GM12864 (cell line): ENCODE results near the gene TTC4.

Experiments
- DNase-seq: peaks from one replicate; pipeline ENCODE4 v3.0.0-alpha.2; 2011; ENCODE audit warnings: low read depth
- H3K4me3 ChIP-seq: 2 replicates; pipeline ENCODE4 v1.5.1; 2011; ENCODE audit warnings: mild to moderate bottlenecking, low read depth, low read length, control low read depth
- TF ChIP-seq, protein P1 (sequence below): IDR thresholded peaks from 2 replicates; pipeline ENCODE4 v1.5.1; 2011; ENCODE audit warnings: low read depth, mild to moderate bottlenecking, moderate library complexity, low read length, control low read depth, inconsistent platforms; ENCODE audit errors: missing control alignments

Gene TTC4

DNA sequence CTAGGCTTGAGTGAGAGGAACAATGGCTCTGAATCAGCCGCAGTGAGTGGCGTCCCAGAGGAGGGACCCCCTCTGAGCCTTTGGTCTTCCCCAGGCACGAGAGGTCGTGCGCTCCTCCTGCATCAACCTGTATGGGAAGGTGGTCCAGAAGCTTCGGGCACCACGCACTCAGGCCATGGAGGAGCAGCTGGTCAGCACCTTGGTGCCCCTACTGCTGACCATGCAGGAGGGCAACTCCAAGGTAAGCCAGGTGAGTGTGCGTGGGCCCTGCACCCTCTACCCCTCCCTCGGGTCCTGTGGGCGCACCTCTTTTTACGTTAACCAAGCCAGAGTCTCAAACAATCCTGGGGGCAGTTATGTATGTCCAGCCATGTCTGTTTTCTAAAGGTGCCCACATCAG is 13.7 kb upstream of the TTC4 start:
- TF ChIP-seq, protein P1, sequence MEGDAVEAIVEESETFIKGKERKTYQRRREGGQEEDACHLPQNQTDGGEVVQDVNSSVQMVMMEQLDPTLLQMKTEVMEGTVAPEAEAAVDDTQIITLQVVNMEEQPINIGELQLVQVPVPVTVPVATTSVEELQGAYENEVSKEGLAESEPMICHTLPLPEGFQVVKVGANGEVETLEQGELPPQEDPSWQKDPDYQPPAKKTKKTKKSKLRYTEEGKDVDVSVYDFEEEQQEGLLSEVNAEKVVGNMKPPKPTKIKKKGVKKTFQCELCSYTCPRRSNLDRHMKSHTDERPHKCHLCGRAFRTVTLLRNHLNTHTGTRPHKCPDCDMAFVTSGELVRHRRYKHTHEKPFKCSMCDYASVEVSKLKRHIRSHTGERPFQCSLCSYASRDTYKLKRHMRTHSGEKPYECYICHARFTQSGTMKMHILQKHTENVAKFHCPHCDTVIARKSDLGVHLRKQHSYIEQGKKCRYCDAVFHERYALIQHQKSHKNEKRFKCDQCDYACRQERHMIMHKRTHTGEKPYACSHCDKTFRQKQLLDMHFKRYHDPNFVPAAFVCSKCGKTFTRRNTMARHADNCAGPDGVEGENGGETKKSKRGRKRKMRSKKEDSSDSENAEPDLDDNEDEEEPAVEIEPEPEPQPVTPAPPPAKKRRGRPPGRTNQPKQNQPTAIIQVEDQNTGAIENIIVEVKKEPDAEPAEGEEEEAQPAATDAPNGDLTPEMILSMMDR, result no peak
- no peak for DNase-seq
- H3K4me3 ChIP-seq, result no peak overlapping the region

DNA sequence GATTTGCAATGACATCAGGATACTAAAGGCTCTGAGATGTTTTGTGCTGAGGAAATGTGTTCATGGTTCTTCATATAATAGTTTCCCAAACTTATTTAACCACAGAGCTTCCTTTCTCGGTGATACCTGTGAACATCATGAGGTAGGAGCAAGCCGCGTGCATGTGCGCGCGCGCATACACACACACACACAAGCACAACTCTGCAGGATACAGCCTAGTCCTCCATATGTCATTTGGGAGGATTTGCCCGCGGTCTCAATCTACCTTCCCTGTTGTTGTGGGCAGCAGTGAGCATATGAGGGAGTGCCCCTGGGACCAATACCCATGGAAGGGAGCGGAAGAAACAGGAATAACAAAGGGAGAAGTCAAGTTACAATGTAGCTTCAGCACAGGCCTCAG is 12.2 kb upstream of the TTC4 start:
- H3K4me3 ChIP-seq, result no peak overlapping the region

DNA sequence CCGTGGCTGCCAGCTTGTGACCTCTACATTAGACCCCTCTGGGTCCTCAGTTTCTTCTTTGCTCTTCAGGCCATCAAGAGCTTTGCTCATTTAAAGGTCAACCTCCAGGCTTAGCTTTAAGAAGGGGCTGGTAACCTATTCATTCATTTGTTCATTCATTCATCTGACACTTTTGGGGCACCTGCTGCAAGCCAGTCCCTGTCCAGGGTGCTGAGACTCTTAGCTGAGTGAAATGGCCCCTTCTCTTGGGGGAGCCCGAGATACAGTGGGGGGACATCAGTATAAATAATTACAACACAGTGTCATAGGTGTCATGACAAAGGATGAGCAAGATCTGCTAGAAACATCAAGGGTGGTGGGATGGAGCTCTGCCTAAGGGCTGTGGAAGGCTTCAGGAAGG is 10.5 kb upstream of the TTC4 start:
- no peak overlapping the region for H3K4me3 ChIP-seq
- DNase-seq, result no peak
- TF ChIP-seq, protein P1, result no peak

More for the DNA sequence above, 12.2 kb upstream of the TTC4 start:
- TF ChIP-seq, protein P1, result no peak
- no peak for DNase-seq

DNA sequence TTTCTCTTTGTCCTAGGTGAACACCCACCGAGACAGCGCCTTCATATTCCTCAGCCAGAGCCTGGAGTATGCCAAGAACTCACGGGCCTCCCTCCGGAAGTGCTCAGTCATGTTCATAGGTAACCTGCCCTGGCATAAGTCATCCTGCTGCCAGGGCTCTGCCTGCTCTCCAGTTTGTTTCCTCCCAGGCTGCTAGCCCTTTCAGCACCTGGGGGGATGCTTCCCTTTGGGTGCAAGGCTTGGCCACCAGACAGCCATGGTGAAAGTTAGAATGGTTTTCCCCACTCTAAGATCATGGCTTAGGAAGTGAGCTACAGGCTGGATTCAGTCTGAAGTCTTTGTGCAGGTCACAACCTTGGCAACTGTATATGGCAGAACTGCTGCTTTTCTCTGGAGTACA is 9.2 kb upstream of the TTC4 start:
- TF ChIP-seq, protein P1, result no peak
- no peak overlapping the region for H3K4me3 ChIP-seq
- DNase-seq, result no peak

DNA sequence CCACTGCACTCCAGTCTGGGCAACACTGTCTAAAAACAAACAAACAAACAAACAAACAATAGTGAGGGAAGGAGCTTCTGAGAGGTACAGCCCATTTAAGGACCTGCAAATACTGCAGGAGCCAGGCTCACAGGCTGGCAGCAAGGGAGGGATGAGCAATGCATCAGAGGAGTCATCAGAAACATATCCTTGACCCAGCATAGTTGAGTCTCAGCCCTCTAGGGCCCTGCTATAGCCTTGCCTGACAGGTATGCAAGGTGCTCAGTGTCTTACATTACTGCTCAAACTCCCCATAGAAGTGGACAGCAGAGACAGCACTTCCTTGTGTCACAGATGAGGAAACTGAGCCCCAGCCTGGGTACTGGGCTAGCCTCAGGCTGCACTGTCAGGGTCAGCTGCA is 7.3 kb upstream of the TTC4 start:
- DNase-seq, result no peak
- no peak overlapping the region for H3K4me3 ChIP-seq
- TF ChIP-seq, protein P1, result no peak

DNA sequence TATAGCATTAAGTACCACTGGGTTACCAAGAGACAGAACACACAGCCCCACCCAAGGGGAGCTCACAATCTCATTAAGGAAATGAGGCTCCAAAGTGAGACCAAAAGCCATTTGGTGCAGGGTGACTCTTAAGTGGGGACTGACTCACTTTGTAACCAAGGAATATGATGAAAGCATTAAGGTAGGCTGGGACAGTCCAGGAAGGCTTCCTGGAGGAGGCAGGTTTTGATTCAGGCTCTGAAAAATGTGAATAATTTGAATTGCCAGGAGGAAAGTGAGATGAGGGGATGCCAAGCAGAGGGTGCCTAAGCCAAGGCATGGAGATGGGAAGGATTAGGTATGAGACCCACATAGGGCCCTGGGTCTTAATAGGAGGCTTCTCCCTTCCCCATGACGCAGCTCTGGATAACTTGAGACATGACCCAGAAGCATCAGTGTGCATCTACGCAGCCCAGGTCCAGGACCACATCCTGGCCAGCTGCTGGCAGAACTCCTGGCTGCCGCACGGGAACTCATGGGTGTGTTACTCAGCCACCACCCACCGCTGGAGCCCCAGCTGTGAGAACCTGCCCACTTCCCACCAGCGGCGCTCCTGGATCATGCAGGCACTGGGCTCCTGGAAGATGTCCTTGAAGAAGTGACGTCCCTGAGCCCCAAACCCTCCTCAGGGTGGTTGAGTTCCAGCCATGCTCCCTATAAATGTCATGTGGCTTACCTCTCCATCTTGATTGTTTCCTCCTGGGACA is 5.9 kb upstream of the TTC4 start:
- H3K4me3 ChIP-seq, result no peak overlapping the region
- DNase-seq, result no peak
- TF ChIP-seq, protein P1, result no peak

DNA sequence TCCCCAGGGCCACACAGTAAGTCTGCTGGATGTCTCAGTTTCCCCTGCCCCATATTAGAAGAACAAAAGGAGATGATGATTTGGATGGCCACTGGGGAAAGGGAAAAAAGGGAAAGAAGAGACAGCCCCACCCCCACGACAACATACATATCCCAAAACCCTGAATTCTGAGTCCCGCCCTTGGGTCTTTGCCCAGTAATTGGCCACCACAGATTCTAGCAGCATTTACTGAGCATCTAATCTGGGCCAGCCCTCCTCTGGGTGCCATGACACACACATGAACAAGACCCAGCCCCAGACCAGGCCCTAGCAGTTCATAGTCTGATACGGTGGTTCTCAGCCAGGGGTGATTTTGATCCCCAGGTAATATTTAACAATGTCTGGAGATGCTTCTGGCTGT is 5.2 kb upstream of the TTC4 start:
- no peak overlapping the region for H3K4me3 ChIP-seq
- TF ChIP-seq, protein P1, result no peak
- no peak for DNase-seq
